HCT116 (cell line): ENCODE data around the gene SLBP. TPM values are rescaled to one million over a fixed set of nuclear protein-coding genes. Genes with fewer than 3 reads are reported as not detected.

ENCODE experiments used
- ATAC-seq: fragments of 200-7000 bp; cut with Tn5 transposase; 2 replicates; pipeline ENCODE4 v1.9.1; 2020; ENCODE audit warnings: mild to moderate bottlenecking, moderate library complexity
- BruUV-seq: library from RNA; stranded (reverse); fragments of 400-500 nt; replicated peaks from 2 replicates; lab custom pipeline; 2021; lab: Mats Ljungman, UMichigan
- CTCF ChIA-PET: fragments of 300-600 bp; sonication (Branson Sonifier 250); formaldehyde crosslinking; loops from one replicate; lab custom pipeline; 2021; ENCODE audit warnings: antibody characterized with exemption; lab: Charles Lee
- POLR2A ChIA-PET: fragments of 300-600, 350-600 bp; sonication (Branson Sonifier 250); formaldehyde crosslinking; loops from one replicate; lab custom pipeline; 2021; ENCODE audit warnings: antibody characterized with exemption; lab: Charles Lee
- RAD21 ChIA-PET, 2 experiments: fragments of 300-600 bp; sonication (Branson Sonifier 250); formaldehyde crosslinking; loops; one replicate each; lab custom pipeline; 2023; ENCODE audit warnings: low total read pairs in 2 of 2; ENCODE audit not compliant: uncharacterized antibody in 2 of 2, unreplicated experiment in 2 of 2, low non-redundant PET in 1 of 2; lab: Charles Lee
- DNase-seq: peaks from one replicate; pipeline ENCODE4 v3.0.0-alpha.2; 2010; ENCODE audit warnings: low read depth, low spot score
- H2AFZ ChIP-seq: fragments of 200-600 bp; shearing (Covaris generic), sonication (generic); 2 replicates; pipeline ENCODE4 v1.6.1; 2017; ENCODE audit warnings: low read depth, mixed run types, mixed read lengths, antibody characterized with exemption, low read length; ENCODE audit not compliant: poor library complexity, severe bottlenecking
- H3K27ac ChIP-seq: 2 replicates; pipeline ENCODE4 v1.5.1; 2012; ENCODE audit warnings: low read depth, low read length
- H3K27me3 ChIP-seq: fragments of 200-600 bp; sonication (generic); 2 replicates; pipeline ENCODE4 v1.6.1; 2016; ENCODE audit warnings: mixed run types, low read length, mixed read lengths; ENCODE audit not compliant: insufficient read depth
- H3K36me3 ChIP-seq, 2 experiments: fragments of 200-500 bp in 1 of 2; fragments of 200-600 bp in 1 of 2; sonication (Bioruptor generic) in 1 of 2; sonication (generic) in 1 of 2; 2 replicates each; pipeline versions ENCODE4 v1.5.1 to v1.6.1; 2014 to 2016; ENCODE audit warnings: low read length in 2 of 2, inconsistent platforms in 1 of 2, mixed read lengths in 1 of 2, mixed run types in 1 of 2; ENCODE audit not compliant: insufficient read depth in 2 of 2, control insufficient read depth in 1 of 2
- H3K4me1 ChIP-seq, 2 experiments: fragments of 200-600 bp in 1 of 2; sonication (generic) in 1 of 2; 2 replicates each; pipeline versions ENCODE4 v1.5.1 to v1.6.1; 2012 to 2017; ENCODE audit warnings: low read length in 2 of 2, inconsistent platforms in 1 of 2, mild to moderate bottlenecking in 1 of 2, mixed read lengths in 1 of 2, mixed run types in 1 of 2, moderate library complexity in 1 of 2; ENCODE audit not compliant: insufficient read depth in 2 of 2, control insufficient read depth in 1 of 2
- H3K4me2 ChIP-seq: fragments of 200-600 bp; sonication (generic); 2 replicates; pipeline ENCODE4 v1.6.1; 2017; ENCODE audit warnings: mixed run types, low read length, mixed read lengths
- H3K4me3 ChIP-seq, 2 experiments: fragments of 200-600 bp in 1 of 2; sonication (generic) in 1 of 2; replicated peaks in 1 of 2; 2 replicates each; pipeline ENCODE4 v1.5.1; 2011 to 2016; ENCODE audit warnings: low read length in 2 of 2, control low read depth in 1 of 2, low read depth in 1 of 2, mild to moderate bottlenecking in 1 of 2, mixed read lengths in 1 of 2, mixed run types in 1 of 2
- H3K79me2 ChIP-seq: fragments of 200-600 bp; sonication (generic); 2 replicates; pipeline ENCODE4 v1.6.1; 2017; ENCODE audit warnings: mild to moderate bottlenecking, mixed run types, low read length, moderate library complexity, mixed read lengths; ENCODE audit not compliant: insufficient read depth
- H3K9ac ChIP-seq: fragments of 200-600 bp; sonication (generic); 2 replicates; pipeline ENCODE4 v1.6.1; 2016; ENCODE audit warnings: low read length, mixed read lengths
- H3K9me2 ChIP-seq: fragments of 200-600 bp; sonication (generic), shearing (Covaris generic); 2 replicates; pipeline ENCODE4 v1.6.1; 2017; ENCODE audit warnings: mixed run types, mild to moderate bottlenecking, moderate library complexity; ENCODE audit not compliant: insufficient read depth
- H3K9me3 ChIP-seq, 2 experiments: fragments of 200-500 bp in 1 of 2; fragments of 200-600 bp in 1 of 2; sonication (Bioruptor generic) in 1 of 2; sonication (generic) in 1 of 2; 2 replicates each; pipeline ENCODE4 v1.6.1; 2014 to 2017; ENCODE audit warnings: low read length in 2 of 2, mixed read lengths in 2 of 2, inconsistent platforms in 1 of 2, low read depth in 1 of 2, mild to moderate bottlenecking in 1 of 2, mixed run types in 1 of 2, moderate library complexity in 1 of 2; ENCODE audit not compliant: control insufficient read depth in 1 of 2, insufficient read depth in 1 of 2
- H4K20me1 ChIP-seq: fragments of 200-600 bp; sonication (generic), shearing (Covaris generic); 2 replicates; pipeline ENCODE4 v1.6.1; 2017; ENCODE audit warnings: mixed run types, mild to moderate bottlenecking, moderate library complexity; ENCODE audit not compliant: insufficient read depth
- CBX3 ChIP-seq: IDR thresholded peaks from 2 replicates; pipeline ENCODE4 v1.6.1; 2012; ENCODE audit warnings: low read depth
- CEBPB ChIP-seq: IDR thresholded peaks from 2 replicates; pipeline ENCODE4 v1.6.1; 2012; ENCODE audit warnings: low read depth
- EGR1 ChIP-seq: IDR thresholded peaks from 2 replicates; pipeline ENCODE4 v1.6.1; 2012; ENCODE audit warnings: low read depth
- ELF1 ChIP-seq: IDR thresholded peaks from 2 replicates; pipeline ENCODE4 v1.6.1; 2012; ENCODE audit warnings: low read depth, borderline replicate concordance
- EZH2 ChIP-seq: fragments of 200-600 bp; sonication (generic); IDR thresholded peaks from 2 replicates; pipeline ENCODE4 v1.6.1; 2017; ENCODE audit warnings: antibody characterized with exemption, mixed run types
- EZH2phosphoT487 ChIP-seq: fragments of 200-600 bp; IDR thresholded peaks from 2 replicates; pipeline ENCODE4 v1.6.1; 2018; ENCODE audit warnings: antibody characterized with exemption, borderline replicate concordance
- FOSL1 ChIP-seq: IDR thresholded peaks from 2 replicates; pipeline ENCODE4 v1.6.1; 2012; ENCODE audit warnings: low read depth
- JUND ChIP-seq: IDR thresholded peaks from 2 replicates; pipeline ENCODE4 v1.6.1; 2012
- RAD21 ChIP-seq: IDR thresholded peaks from 2 replicates; pipeline ENCODE4 v1.6.1; 2012; ENCODE audit warnings: low read depth, mild to moderate bottlenecking
- SIN3A ChIP-seq: IDR thresholded peaks from 2 replicates; pipeline ENCODE4 v1.6.1; 2012; ENCODE audit warnings: low read depth
- SP1 ChIP-seq: IDR thresholded peaks from 2 replicates; pipeline ENCODE4 v1.6.1; 2012; ENCODE audit warnings: low read depth
- SRF ChIP-seq: IDR thresholded peaks from 2 replicates; pipeline ENCODE4 v1.6.1; 2012; ENCODE audit warnings: low read depth
- TCF7L2 ChIP-seq: IDR thresholded peaks from 2 replicates; pipeline ENCODE4 v1.7.0; 2011; ENCODE audit warnings: borderline replicate concordance, inconsistent platforms; ENCODE audit not compliant: insufficient read depth, insufficient read length; ENCODE audit errors: extremely low read depth
- YY1 ChIP-seq: IDR thresholded peaks from 2 replicates; pipeline ENCODE4 v1.6.1; 2011; ENCODE audit warnings: low read length, low read depth, moderate library complexity, mild to moderate bottlenecking; ENCODE audit not compliant: insufficient replicate concordance; ENCODE audit errors: extremely low read depth
- ZFX ChIP-seq: fragments of 450-650 bp; IDR thresholded peaks from 2 replicates; pipeline ENCODE4 v1.6.1; 2017
- ZNF274 ChIP-seq: fragments of 200-500 bp; sonication (Bioruptor generic); IDR thresholded peaks from 2 replicates; pipeline ENCODE4 v1.6.1; 2014; ENCODE audit warnings: mild to moderate bottlenecking, low read depth, low read length, inconsistent platforms
- intact Hi-C: fragments of 100-400 bp; cut with micrococcal nuclease; formaldehyde crosslinking; loops from 2 replicates; pipeline ENCODE4 v1.10.0; 2022
- total RNA-seq: library from RNA; stranded (reverse); gene quantifications from one replicate; pipeline ENCODE4 v1.2.1, GENCODE V29; 2021; ENCODE audit not compliant: unreplicated experiment
- TF ChIP-seq, protein P1 (sequence below): IDR thresholded peaks from 2 replicates; pipeline ENCODE4 v1.6.1; 2012
- TF ChIP-seq, protein P2 (sequence below): IDR thresholded peaks from 2 replicates; pipeline ENCODE4 v1.6.1; 2011; ENCODE audit warnings: mild to moderate bottlenecking, low read length, moderate library complexity; ENCODE audit not compliant: insufficient replicate concordance; ENCODE audit errors: extremely low read depth
- TF ChIP-seq, protein P3 (sequence below): IDR thresholded peaks from 2 replicates; pipeline ENCODE4 v1.6.1; 2012
- TF ChIP-seq, protein P4 (sequence below), 3 experiments: fragments of 200-600 bp in 1 of 3; sonication (generic) in 1 of 3; IDR thresholded peaks in 2 of 3; conservative IDR thresholded peaks in 1 of 3; 2 replicates each; pipeline ENCODE4 v1.5.1; 2012 to 2017; ENCODE audit warnings: low read depth in 2 of 3, low read length in 2 of 3, antibody characterized with exemption in 1 of 3, borderline replicate concordance in 1 of 3, control low read depth in 1 of 3, mild to moderate bottlenecking in 1 of 3, mixed read lengths in 1 of 3, mixed run types in 1 of 3, moderate library complexity in 1 of 3; ENCODE audit not compliant: insufficient read depth in 1 of 3

Gene SLBP
- total RNA-seq, 1 experiment from 2014 or later, result 101 TPM

DNA sequence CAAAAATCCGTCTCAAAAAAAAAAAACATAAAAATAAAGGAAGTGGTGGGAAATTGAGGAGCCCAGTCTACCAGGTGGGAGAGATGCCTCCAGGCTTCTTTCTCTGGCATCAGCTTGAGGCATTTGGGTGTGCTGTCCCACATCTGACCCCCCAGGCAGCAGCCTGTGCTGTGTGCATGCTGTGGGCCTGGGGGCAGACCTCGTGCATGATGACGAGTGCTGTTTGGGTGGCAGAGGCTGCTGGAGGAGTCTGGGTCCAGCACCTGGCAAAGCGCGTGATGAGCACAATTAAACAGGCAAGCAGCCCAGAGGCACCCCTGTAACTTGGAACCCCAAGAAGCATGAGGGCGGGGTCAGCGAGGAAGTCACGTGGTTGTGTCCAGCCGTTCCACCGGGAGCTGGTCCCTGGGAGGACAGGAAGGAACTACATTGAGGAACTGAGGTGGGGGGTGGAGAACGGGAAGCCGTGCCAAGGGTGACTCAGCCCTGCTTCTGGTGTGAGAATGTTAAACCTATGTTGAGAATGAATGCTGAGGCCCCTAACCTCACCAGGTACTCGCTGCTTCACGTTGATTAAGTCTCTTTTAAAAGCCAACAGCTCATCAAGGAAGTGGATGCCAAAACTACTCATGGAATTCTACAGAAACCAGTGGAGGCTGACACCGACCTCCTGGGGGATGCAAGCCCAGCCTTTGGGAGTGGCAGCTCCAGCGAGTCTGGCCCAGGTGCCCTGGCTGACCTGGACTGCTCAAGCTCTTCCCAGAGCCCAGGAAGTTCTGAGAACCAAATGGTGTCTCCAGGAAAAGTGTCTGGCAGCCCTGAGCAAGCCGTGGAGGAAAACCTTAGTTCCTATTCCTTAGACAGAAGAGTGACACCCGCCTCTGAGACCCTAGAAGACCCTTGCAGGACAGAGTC, 15.3 kb upstream of the SLBP start:
- Histone ChIP-seq H4K20me1 (no peaks in the 10 kb centered on the region; the same call in 1 of the 2 replicates), H3K27ac (peak overlapping the region; percentile 74), H3K79me2 (peaks cover 97% of the 10 kb centered on the region), H3K9ac (no peak overlapping the region), H3K36me3 (peaks cover 32 to 83% of the 10 kb centered on the region in 2 experiments), H3K27me3 (no peaks in the 10 kb centered on the region), H3K9me2 (no peaks in the 10 kb centered on the region), H3K4me1 (peaks cover 22 to 36% of the 10 kb centered on the region in 2 experiments), H2AFZ (no peak overlapping the region), H3K9me3 (no peaks in the 10 kb centered on the region), H3K4me2 (peak overlapping the region; percentile 53), H3K4me3 (no peak overlapping the region)
- no TSS peak for BruUV-seq
- TF ChIP-seq ZFX, result no peak
- TF ChIP-seq SIN3A, result no peak
- TF ChIP-seq CEBPB, result no peak
- TF ChIP-seq SP1, result no peak
- TF ChIP-seq, protein P1, sequence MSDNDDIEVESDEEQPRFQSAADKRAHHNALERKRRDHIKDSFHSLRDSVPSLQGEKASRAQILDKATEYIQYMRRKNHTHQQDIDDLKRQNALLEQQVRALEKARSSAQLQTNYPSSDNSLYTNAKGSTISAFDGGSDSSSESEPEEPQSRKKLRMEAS, result no peak
- TF ChIP-seq EGR1, result no peak
- TF ChIP-seq, protein P2, sequence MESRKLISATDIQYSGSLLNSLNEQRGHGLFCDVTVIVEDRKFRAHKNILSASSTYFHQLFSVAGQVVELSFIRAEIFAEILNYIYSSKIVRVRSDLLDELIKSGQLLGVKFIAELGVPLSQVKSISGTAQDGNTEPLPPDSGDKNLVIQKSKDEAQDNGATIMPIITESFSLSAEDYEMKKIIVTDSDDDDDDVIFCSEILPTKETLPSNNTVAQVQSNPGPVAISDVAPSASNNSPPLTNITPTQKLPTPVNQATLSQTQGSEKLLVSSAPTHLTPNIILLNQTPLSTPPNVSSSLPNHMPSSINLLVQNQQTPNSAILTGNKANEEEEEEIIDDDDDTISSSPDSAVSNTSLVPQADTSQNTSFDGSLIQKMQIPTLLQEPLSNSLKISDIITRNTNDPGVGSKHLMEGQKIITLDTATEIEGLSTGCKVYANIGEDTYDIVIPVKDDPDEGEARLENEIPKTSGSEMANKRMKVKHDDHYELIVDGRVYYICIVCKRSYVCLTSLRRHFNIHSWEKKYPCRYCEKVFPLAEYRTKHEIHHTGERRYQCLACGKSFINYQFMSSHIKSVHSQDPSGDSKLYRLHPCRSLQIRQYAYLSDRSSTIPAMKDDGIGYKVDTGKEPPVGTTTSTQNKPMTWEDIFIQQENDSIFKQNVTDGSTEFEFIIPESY, result no peak
- TF ChIP-seq, protein P3, sequence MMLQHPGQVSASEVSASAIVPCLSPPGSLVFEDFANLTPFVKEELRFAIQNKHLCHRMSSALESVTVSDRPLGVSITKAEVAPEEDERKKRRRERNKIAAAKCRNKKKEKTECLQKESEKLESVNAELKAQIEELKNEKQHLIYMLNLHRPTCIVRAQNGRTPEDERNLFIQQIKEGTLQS, result no peak
- TF ChIP-seq EZH2phosphoT487, result no peak
- no peak for TF ChIP-seq SRF
- no peak for TF ChIP-seq ELF1
- no peak for TF ChIP-seq JUND
- no peak for TF ChIP-seq FOSL1
- TF ChIP-seq YY1, result no peak
- no peak for TF ChIP-seq CBX3
- TF ChIP-seq, protein P4, sequence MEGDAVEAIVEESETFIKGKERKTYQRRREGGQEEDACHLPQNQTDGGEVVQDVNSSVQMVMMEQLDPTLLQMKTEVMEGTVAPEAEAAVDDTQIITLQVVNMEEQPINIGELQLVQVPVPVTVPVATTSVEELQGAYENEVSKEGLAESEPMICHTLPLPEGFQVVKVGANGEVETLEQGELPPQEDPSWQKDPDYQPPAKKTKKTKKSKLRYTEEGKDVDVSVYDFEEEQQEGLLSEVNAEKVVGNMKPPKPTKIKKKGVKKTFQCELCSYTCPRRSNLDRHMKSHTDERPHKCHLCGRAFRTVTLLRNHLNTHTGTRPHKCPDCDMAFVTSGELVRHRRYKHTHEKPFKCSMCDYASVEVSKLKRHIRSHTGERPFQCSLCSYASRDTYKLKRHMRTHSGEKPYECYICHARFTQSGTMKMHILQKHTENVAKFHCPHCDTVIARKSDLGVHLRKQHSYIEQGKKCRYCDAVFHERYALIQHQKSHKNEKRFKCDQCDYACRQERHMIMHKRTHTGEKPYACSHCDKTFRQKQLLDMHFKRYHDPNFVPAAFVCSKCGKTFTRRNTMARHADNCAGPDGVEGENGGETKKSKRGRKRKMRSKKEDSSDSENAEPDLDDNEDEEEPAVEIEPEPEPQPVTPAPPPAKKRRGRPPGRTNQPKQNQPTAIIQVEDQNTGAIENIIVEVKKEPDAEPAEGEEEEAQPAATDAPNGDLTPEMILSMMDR (IDR thresholded peaks at IDR 0.05 in 2 of 3, conservative IDR thresholded peaks at IDR 0.05 in 1 of 3; ENCODE audit: borderline replicate concordance in 1 of 3, insufficient read depth in 1 of 3, low read depth in 2 of 3, low read length in 2 of 3), result no peak
- no peak for TF ChIP-seq EZH2
- TF ChIP-seq ZNF274, result no peak
- no peak for TF ChIP-seq RAD21
- TF ChIP-seq TCF7L2, result no peak
- ChIA-PET POLR2A (no interaction called here), CTCF (interaction anchor here (0.6 to 4.6 kb wide), 3 partner anchors 15 to 68 kb away, joined by 3 to 26 read pairs (median 4); partner anchors contain the start of gene SLBP), RAD21 (interaction anchor here in 1 of 2 experiments (0.6 kb wide), 1 partner anchor 664 kb away, joined by 3 read pairs; no protein-coding TSS in a partner anchor)
- intact Hi-C loops, result no loop called here
- DNase-seq, result no peak
- ATAC-seq, result no peak
